ENCODE data around the gene KLF1.

DNA sequence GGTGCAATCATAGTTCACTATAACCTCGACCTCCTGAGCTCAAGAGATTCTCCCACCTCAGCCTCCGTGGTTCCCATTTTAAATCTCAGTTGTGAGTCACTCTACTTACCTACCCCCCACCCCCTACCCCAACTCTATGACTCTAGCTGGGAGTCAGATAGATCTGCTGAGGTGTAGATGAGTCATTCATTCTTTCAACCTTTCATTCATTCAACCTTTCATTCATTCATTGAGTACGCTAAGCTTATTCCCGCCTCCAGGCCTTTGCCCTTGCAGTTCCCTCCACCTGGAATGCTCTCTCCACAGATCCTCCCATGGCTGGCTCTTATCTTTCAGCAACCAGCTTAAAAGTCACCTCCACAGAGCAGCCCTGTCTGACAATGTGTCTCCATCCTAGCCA is 49.8 kb downstream of the KLF1 start:
- TF ChIP-seq ZNF274 (IDR thresholded peaks at IDR 0.05; ENCODE audit: low read depth, low read length) (no peak), YY1 (IDR thresholded peaks at IDR 0.05; ENCODE audit: insufficient read depth, insufficient read length) (no peak), SUZ12 (IDR thresholded peaks at IDR 0.05; ENCODE audit: extremely low read depth, insufficient read depth, insufficient read length) (no peak)
